NCI-H146 treated with DMSO at 0.1 percent for 48 hours (cell line): ENCODE data around the gene ST6GAL1.

ENCODE experiments used
- DNase-seq: peaks from one replicate; lab custom pipeline; 2025; ENCODE audit not compliant: unreplicated experiment; lab: John Stamatoyannopoulos, UW

Gene ST6GAL1

DNA sequence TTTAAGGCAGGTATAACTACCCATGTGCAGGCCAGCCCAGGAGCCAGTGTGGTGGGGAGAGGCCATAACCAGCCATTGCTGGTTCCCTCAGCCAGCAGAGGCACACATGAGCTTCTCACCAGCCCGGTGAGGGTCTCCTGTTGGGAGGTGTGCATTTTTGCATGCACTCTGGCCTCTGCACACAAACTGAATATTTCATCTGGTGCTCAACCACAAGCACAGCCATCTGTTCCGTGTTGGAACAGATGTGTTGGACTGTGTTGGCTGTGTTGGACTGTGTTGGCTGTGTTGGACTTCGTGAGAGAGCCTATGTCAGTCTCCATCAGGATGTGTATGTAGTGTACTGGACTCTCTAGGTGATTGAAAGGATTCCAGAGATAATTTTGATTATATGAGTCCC is 141.8 kb downstream of the ST6GAL1 start:
- DNase-seq: no peak

DNA sequence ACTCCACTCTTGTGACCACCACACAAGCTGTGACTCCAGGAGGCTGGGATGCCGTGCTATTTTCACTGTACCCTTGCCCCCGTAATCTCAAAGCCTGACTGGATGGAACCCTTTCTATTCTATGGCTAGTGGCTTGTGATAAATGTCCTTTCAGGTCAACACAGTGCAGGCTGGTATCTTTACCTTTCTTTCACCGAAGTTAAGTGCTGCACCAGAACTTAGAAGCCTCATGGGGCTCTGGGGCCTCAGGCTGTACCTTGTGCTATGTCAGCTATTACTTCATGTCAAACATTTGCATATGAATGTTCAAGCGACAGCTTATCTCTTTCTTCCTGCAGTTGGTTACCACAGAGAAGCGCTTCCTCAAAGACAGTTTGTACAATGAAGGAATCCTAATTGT is 142.2 kb downstream of the ST6GAL1 start:
- DNase-seq: no peak

DNA sequence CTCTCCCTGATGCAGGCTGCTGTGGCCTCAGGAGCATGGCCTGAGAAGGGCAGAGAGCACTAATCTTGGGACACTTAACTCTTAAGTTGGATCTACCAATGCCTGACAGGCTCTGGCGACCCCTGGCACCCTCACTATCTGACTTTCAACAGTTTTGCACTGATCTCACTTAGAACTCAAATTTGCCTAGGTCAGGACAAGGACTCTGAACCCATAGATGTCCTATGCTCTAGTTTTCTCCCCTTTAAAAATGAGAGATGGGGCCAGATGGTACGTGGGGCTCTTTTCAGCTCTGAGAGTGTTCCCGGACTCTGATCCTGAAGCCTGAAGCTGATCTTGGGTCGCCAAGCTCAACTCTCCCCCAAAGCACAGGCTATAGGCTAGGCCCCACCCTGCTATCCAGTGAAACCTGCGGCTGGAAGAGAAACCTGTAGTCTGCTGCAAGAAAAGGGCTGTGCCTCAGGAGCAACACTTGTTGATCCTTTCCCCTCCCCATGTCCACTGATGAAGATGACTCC is 143.3 kb downstream of the ST6GAL1 start:
- DNase-seq: no peak

DNA sequence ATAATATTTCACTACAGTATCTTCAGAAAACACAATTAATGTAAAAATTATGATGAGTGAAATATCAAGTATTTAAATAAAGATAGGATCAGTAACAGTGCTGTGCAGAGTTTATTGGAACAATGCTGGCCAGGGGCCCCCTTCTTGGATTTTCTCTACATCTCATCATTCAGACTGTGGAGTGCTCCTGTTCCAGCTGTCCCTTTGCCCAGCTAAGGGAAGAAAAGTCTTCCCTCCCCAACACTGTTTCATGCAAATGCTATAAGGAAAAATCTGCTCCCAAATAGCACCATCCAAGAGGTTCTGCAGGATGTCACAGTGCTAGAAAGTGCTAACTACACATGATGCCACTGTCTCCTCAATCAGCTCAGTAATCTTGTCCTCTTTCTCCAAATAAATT is 144.5 kb downstream of the ST6GAL1 start:
- DNase-seq: no peak

DNA sequence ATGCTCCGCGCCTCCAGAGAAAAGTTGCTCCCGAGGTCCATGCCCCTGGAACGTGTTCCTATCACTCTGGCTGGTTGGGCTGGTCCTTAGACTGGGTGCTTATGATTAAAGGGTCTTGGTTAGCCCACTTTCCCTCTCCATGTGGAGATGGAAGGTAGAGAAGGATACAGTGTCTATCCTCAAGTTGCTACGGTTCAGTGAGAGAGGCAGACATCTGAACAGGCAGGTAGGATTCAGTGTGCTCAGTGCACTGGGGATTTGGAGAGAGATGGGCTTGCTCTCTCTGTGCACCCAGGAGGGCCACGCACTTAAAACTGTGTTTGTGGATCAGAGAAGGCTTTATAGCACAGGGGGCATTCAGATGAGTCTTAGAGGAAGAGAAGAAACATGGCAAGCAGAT is 146.0 kb downstream of the ST6GAL1 start:
- DNase-seq: no peak

DNA sequence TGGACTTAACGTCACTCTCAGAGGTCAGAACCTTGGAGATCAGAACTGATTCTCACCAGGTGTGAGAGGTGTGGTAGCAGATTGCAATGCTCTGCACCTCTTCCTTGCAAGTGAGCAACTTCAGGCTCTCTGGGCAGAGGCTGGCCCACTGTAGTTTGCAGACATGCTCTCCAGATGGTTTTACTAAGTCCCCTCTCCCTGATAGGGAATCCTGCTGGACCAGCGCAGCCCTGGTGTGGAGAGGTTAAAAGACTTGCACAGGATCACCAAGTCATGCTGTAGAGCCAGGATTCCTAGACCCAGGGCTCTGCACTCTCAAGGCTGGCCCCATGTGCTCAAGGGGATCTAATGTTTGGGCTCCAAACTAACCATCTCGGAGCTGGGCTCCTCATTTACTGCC is 146.8 kb downstream of the ST6GAL1 start:
- no peak for DNase-seq

DNA sequence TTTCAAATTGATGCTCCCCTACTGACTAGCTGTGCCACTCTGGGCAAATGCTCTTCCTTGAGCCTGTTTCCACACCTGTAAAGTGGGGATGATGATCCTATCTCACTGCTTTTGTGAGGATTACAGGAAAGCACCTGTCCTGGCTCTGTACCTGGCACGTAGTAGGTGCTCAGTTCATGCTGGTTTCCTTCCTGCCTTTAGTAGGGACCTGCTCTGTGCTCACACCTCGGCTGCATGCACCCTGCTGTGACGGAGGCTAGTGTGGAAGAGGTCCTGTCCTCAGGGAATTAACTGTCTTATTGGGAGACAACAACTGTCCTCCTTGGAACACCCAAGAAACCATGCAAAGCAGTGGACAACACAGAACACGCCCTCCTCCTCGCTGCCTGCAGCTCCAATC is 147.2 kb downstream of the ST6GAL1 start:
- no peak for DNase-seq

DNA sequence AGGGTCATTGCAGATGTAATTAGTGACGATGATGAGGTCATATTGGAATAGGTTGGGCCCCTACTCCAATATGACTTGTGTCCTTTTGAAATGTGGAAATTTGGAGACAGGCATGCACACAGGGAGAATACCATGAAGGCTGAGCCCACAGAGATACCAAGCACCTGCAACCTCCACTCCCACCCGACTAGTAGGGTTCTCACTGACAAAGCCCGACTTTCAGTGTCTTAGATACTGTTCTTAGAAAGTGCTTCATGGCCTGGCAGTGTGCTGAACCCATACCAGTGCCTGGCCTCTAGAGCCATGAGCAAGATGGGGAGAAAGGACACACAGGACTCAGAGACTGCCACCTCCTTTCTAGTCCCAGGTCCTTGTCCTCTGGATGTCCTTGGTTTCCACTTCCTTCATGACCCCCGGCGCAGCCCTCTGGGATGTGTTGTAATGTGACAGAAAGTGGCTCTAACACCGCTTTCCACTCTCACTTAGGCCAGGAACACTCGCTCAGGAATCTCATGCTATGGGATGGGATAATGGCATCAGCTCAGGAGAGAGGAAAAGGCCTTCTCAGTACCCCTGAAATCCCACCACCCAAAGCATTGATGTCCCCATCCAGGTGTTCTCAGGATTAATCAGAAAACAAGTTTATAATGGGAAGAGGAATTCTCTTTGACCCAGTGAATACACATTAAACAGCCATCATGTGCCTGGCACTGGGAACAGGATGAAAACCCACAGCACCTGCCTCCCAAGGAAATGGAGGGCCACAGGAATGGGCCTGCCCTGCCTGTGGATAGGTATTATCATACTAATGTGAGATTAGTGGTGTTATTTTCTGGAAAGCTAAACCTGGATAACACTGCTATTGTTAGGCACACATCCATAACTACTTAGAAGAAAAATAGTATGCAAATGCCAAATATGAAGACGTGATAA is 149.0 kb downstream of the ST6GAL1 start:
- no peak for DNase-seq

DNA sequence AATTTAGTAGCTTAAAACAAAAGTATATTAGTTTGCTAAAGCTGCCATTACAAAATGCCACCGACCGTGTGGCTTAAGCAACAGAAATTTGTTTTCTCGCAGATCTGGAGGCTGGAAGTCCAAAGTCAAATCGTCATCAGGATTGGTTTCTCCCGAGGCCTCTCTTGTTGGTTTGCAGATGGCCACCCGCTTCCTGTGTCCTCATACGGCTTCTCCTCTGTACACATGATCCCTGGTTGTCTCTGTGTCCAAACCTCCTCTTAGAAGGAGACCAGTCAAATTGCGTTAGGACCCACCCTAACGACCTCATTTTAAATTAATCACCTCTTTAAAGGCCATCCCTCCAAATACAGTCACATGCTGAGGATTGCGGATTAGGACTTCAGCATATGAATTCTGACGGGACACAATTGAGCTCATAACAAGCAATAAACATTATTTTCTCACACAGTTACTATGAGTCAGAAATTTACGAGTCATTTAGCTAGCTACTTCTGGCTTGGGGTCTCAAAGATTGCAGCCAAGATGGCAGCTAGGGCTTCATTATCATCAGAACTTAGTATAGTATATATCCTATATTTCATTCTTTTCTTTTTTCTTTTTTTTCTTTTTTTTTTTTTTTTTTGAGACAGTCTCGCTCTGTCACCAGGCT is 150.6 kb downstream of the ST6GAL1 start:
- no peak for DNase-seq

DNA sequence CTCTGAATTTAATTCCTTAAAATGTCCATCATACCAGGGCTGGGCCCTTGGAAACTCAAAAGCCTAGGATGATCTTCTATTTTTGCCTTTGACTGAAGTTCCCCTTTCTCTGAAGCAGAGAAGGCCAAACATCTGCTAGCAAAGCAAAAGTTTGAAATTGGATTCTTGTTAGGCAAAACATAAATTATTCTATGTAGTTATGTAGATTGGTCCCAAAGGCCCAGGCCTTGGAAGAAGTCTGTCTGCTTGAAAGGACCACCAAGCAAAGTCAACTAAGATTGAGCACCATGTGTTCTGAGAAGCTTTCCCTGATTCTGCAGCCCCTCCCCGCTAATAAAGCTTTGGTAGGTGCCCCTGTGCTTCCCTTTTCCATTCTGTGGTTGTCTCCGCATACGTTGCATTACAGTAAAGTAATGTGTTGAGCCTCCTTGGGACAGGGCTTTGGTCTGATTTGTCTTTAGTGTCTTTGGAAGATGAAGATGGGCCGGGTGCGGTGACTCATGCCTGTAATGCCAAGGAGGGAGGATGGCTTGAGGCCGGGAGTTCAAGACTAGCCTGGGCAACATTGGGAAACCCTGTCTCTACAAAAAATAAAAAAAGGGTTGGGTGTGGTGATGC is 152.5 kb downstream of the ST6GAL1 start:
- no peak for DNase-seq

DNA sequence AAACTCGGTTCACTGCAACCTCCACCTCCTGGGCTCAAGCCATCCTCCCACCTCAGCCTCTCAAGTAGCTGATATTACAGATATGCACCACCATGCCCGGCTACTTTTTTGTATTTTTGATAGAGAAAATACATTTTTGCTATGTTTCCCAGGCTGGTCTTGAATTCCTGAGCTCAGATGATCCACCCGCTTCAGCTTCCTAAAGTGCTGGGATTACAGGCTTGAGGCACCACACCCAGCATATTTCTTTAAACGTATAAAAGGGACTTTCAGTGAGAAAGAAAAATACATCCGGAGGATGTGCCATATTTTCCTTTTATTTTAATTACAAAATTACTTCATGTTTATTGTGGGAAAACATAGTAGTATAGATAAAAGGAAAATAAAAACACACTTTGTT is 153.8 kb downstream of the ST6GAL1 start:
- DNase-seq: no peak

DNA sequence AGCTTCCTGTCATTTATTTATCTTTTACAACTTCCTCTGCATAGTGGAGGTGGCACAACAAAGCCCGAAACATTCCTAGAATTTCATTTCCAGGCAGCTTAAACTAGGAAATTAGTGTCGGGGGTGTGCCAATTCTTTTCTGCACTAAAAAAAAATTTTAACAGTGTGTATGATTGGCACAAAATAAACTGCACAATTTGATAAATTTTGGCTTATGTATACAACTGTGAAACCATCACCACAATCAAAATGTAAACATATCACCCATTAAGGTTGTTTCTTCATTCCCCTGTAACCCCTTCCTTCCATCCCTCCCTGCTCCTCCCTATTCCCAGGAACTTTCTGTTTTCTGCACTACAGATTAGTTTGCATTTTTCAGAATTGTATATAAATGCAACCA is 154.3 kb downstream of the ST6GAL1 start:
- DNase-seq: no peak

DNA sequence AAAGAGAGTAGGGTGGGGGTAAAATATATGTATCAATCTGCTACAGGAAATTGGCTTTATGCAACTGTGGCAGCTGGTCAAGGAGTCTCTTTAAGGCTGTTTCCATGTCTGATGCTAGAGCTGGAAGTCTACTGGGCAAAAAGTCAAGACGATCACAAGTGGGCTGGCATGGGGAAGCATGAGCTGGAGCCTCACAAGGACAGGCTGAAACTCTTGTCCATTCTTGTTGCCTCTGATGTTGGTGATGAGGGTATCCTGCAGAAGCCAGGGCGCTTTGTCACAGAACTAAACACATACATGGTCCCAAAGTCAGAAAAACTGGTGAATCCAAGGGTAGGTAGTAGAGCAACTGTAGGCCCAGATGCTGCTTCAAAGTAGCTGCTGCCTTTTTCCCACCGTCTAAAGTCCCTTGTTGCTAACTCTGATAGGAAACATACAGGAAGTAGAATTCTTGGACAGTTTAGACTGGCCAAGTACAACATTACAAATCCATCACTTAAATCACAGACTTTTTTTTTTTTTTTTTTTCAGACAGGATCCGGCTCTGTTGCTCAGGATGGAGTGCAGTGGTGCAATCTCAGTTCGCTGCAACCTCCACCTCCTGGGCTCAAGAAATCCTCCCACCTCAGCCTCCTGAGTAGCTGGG is 154.8 kb downstream of the ST6GAL1 start:
- DNase-seq: no peak

DNA sequence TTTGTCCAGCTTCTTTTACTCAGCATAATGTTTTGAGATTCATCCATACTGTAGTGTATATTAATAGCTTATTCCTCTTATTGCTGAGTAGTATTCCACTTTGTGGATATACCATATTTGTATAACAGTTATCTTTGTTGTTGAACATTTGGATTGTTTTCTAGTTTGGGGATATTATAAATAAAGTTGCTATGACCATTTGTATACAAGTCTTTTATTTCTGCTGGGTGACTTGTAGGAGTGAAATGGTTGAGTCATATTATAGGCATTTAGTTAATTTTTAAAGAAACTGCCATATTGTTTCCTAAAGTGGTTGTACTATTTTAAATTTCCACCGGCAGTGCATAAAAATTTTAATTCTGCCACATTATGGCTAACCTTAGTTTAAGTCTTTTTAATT is 155.6 kb downstream of the ST6GAL1 start:
- no peak for DNase-seq

DNA sequence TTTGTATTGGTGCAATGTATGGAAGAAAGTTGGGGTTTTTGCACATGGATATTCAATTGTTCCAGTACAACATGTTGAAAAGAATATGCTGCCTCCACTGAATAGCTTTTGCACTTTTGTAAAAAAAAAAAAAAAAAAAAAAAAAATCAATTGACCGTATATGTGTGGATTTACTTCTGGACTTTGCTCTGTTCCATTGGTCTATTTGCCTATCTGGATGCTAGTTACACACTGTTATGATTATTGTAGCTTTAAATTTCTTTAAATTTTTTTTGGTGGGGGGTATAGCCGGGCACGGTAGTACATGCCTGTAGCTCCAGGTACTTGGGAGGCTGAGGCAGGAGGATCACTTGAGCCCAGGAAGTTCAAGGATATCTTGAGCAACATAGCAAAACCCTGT is 156.5 kb downstream of the ST6GAL1 start:
- no peak for DNase-seq

DNA sequence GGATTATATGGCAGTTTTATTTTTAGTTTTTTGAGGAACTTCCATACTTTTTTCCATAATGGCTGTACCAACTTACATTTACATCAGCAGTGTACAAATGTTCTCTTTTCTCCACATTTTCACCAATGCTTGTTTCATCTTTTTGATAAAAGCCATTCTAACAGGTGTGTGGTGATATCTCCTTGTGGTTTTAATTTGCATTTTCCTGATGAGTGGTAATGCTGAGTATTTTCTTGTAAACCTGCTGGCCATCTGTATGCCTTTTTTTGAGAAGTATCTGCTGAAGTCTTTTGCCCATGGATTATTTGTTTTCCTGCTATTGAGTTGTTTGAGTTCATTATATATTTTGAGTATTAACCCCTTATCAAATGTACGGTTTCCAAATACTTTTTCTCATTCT is 158.4 kb downstream of the ST6GAL1 start:
- DNase-seq: no peak

DNA sequence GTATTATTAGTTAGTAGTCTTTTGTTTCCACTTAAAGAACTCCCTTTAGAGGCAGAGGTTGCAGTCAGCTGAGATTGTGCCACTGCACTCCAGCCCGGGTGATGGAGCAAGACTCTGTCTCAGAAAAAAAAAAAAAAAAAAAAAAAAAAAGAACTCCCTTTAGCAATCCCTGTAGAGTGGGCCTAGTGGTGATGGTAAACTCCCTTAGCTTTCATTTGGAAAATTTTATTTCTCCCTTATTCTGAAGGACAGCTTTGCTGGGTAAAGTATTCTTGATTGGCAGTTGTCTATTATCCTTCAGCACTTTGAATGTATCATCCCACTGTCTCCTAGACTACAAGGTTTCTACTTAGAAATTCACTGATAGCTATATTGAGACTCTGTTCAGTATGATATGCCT is 163.0 kb downstream of the ST6GAL1 start:
- no peak for DNase-seq

DNA sequence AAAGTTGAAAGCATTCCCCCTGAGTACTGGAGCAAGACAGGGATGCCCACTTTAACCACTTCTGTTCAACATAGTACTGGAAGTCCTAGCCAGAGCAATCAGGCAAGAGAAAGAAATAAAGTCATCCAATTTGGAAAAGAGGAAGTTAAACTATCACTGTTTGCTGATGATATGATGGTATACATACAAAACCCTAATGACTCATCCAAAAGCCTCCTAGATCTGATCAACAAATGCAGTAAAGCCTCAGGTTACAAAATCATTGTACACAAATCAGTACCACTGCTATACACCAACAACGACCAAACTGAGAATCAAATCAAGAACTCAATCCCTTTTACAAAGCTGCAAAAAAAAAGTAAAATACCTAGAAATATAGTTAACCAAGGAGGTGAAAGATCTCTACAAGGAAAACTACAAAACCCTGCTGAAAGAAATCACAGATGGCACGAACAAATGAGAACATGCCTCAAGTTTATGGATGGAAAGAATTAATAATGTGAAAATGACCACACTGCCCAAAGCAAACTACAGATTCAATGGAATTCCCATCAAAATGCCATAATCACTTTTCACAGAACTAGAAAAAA is 168.7 kb downstream of the ST6GAL1 start:
- DNase-seq: no peak

DNA sequence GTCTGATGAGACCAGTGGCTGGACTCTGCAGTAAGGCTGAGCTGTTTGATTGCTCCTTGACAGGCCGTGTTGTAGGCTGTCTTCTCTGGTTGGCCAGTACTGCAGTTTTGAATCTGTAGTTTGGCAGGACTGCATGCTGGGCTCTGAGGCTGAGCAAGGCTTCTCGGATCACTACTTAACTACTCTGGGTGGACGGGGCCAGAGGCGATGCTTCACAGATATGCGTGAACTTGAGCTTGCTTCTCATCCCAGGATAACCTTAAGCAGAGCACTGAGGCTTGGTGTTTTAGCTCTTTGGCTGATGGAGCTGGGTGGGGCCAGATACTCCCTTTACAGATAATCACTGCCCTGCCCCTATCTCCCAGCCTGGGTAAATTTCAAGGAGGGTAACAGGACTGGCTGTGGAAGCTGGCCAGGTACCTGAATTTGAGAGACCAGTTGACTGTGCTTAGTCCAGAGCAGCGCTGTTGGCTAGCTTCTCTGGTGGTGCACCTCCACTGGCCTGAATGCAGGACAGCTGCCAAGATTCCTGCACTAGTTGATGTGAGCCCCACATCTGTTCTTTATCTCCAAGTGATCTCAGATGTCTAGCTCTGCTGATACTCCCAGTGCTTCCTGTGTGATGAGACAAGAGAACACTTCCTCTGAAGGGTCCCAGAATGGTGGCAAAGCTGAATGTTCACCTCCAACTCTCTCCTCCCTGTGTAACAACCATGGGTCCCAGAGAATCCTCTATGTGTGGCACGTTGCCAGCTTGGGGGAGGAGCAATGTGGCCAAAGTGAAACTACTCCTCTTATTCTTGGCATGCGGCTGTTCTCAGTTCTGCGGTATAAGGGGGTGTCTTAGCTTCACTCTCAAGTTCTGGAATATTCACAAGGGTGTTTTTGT is 171.1 kb downstream of the ST6GAL1 start:
- no peak for DNase-seq

DNA sequence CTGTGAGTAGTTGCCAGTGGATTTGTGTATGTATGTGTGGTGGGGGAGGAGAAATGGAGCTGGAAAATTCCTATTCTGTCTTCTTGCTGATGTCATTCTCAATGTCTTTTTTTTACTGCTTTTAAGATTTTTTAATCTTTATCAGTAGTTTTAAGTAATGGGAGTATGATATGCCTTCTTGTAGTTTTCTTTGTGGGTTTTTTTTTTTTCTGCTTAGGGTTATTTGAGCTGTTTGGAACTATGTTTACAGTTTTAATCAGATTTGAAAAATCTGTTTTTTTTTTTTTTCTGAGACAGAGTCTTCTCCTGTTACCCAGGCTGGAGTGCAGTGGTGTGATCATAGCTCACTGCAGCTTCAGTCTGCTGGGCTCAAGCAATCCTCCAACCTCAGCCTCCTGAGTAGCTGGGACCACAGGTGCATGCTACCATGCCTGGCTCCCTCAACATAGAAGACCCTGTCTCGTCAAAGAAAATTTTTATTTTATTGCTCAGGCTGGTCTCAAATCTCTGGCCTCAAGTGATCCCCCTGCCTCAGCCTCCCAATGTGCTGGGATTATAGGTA is 171.8 kb downstream of the ST6GAL1 start:
- no peak for DNase-seq
